IMR-90 (cell line): ENCODE measurements around the gene IQSEC1. TPM values are rescaled to one million over a fixed set of nuclear protein-coding genes. Genes with fewer than 3 reads are reported as not detected.

ENCODE experiments used
- ATAC-seq: fragments of 200-7000 bp; cut with Tn5 transposase; 2 replicates; pipeline ENCODE4 v1.9.1; 2020; ENCODE audit warnings: low read depth, mild to moderate bottlenecking, moderate library complexity
- BruUV-seq: library from RNA; stranded (reverse); fragments of 400-500 nt; replicated peaks from 2 replicates; lab custom pipeline; 2021; lab: Mats Ljungman, UMichigan
- CTCF ChIA-PET: fragments of 300-600 bp; formaldehyde crosslinking; extraction: SDS; loops from one replicate; lab custom pipeline; 2021; ENCODE audit warnings: antibody characterized with exemption; lab: Yijun Ruan, JAX
- POLR2A ChIA-PET: fragments of 300-600 bp; sonication (Branson Sonifier 250); formaldehyde crosslinking; loops from one replicate; lab custom pipeline; 2022; ENCODE audit warnings: antibody characterized with exemption; ENCODE audit not compliant: unreplicated experiment; lab: Charles Lee
- DNase-seq: peaks from one replicate; pipeline ENCODE4 v3.0.0; 2013
- H2AFZ ChIP-seq: replicated peaks from 2 replicates; pipeline ENCODE3; 2013; ENCODE audit warnings: low read length, mild to moderate bottlenecking; ENCODE audit not compliant: poor library complexity
- H2AK5ac ChIP-seq: 2 replicates; pipeline ENCODE4 v1.6.1; 2013; ENCODE audit warnings: low read depth, low read length, inconsistent platforms
- H2AK9ac ChIP-seq: replicated peaks from 2 replicates; pipeline ENCODE3; 2013; ENCODE audit warnings: mild to moderate bottlenecking, low read depth, low read length, moderate library complexity; ENCODE audit not compliant: poor library complexity
- H2BK120ac ChIP-seq: 2 replicates; pipeline ENCODE4 v1.6.1; 2013; ENCODE audit warnings: low read depth, low read length, inconsistent platforms
- H2BK15ac ChIP-seq: 3 replicates; pipeline ENCODE4 v1.6.1; 2013; ENCODE audit warnings: low read depth, low read length, inconsistent platforms
- H2BK20ac ChIP-seq: 2 replicates; pipeline ENCODE4 v1.6.1; 2013; ENCODE audit warnings: low read depth, mild to moderate bottlenecking, inconsistent platforms, low read length, moderate library complexity
- H2BK5ac ChIP-seq: 2 replicates; pipeline ENCODE4 v1.6.1; 2013; ENCODE audit warnings: mild to moderate bottlenecking, low read depth, low read length, inconsistent platforms; ENCODE audit not compliant: poor library complexity, severe bottlenecking
- H3K14ac ChIP-seq: replicated peaks from 2 replicates; pipeline ENCODE4 v1.6.1; 2013; ENCODE audit warnings: low read depth, low read length, inconsistent platforms
- H3K18ac ChIP-seq: 2 replicates; pipeline ENCODE4 v1.6.1; 2013; ENCODE audit warnings: low read depth, low read length, control low read depth
- H3K23ac ChIP-seq: 2 replicates; pipeline ENCODE4 v1.6.1; 2013; ENCODE audit warnings: low read depth, low read length, inconsistent platforms
- H3K27ac ChIP-seq: 2 replicates; pipeline ENCODE4 v1.5.1; 2013; ENCODE audit warnings: mild to moderate bottlenecking, control low read depth, low read length; ENCODE audit not compliant: insufficient read depth
- H3K27me3 ChIP-seq: 2 replicates; pipeline ENCODE4 v1.6.1; 2013; ENCODE audit warnings: low read length; ENCODE audit not compliant: control insufficient read depth, insufficient read depth
- H3K36me3 ChIP-seq: 2 replicates; pipeline ENCODE4 v1.6.1; 2013; ENCODE audit warnings: low read length, mixed read lengths; ENCODE audit not compliant: control insufficient read depth, insufficient read depth
- H3K4ac ChIP-seq: 2 replicates; pipeline ENCODE4 v1.6.1; 2013; ENCODE audit warnings: low read depth, low read length, inconsistent platforms
- H3K4me1 ChIP-seq: 2 replicates; pipeline ENCODE4 v1.6.1; 2013; ENCODE audit warnings: low read length, mixed read lengths; ENCODE audit not compliant: control insufficient read depth, insufficient read depth
- H3K4me2 ChIP-seq: 2 replicates; pipeline ENCODE4 v1.6.1; 2013; ENCODE audit warnings: low read depth, mild to moderate bottlenecking, control low read depth, low read length, moderate library complexity
- H3K4me3 ChIP-seq: 2 replicates; pipeline ENCODE4 v1.5.1; 2013; ENCODE audit warnings: low read depth, mild to moderate bottlenecking, control low read depth, low read length, moderate library complexity; ENCODE audit not compliant: insufficient read depth
- H3K56ac ChIP-seq: 2 replicates; pipeline ENCODE4 v1.6.1; 2013; ENCODE audit warnings: low read length, inconsistent platforms; ENCODE audit not compliant: insufficient read depth; ENCODE audit errors: extremely low read depth
- H3K79me1 ChIP-seq, 2 experiments: 2 replicates each; pipeline ENCODE4 v1.6.1; 2013; ENCODE audit warnings: low read length in 2 of 2, inconsistent platforms in 1 of 2, low read depth in 1 of 2
- H3K9ac ChIP-seq: 2 replicates; pipeline ENCODE4 v1.6.1; 2013; ENCODE audit warnings: low read depth, low read length, control low read depth
- H3K9me1 ChIP-seq: 2 replicates; pipeline ENCODE4 v1.6.1; 2013; ENCODE audit warnings: low read length, inconsistent platforms; ENCODE audit not compliant: insufficient read depth
- H3K9me3 ChIP-seq: 2 replicates; pipeline ENCODE4 v1.6.1; 2013; ENCODE audit warnings: low read length; ENCODE audit not compliant: control insufficient read depth, insufficient read depth
- H4K20me1 ChIP-seq: 2 replicates; pipeline ENCODE4 v1.6.1; 2013; ENCODE audit warnings: low read length, inconsistent platforms; ENCODE audit not compliant: insufficient read depth
- H4K5ac ChIP-seq: 2 replicates; pipeline ENCODE4 v1.6.1; 2013; ENCODE audit warnings: mild to moderate bottlenecking, low read depth, low read length, control low read depth
- H4K8ac ChIP-seq, 2 experiments: 2 replicates each; pipeline ENCODE4 v1.6.1; 2013; ENCODE audit warnings: low read depth in 2 of 2, low read length in 2 of 2, control low read depth in 1 of 2, inconsistent platforms in 1 of 2
- H4K91ac ChIP-seq: 2 replicates; pipeline ENCODE4 v1.6.1; 2013; ENCODE audit warnings: low read depth, low read length, inconsistent platforms; ENCODE audit not compliant: insufficient read depth
- CEBPB ChIP-seq: IDR thresholded peaks from 2 replicates; pipeline ENCODE4 v1.6.1; 2012; ENCODE audit warnings: low read depth, low read length, improper control_type of control experiment
- CHD1 ChIP-seq: IDR thresholded peaks from 2 replicates; pipeline ENCODE4 v1.6.1; 2012; ENCODE audit warnings: low read depth, low read length, improper control_type of control experiment
- MAFK ChIP-seq: IDR thresholded peaks from 2 replicates; pipeline ENCODE4 v1.6.1; 2012; ENCODE audit warnings: low read depth, low read length, improper control_type of control experiment
- POLR2A ChIP-seq: IDR thresholded peaks from 2 replicates; pipeline ENCODE4 v1.6.1; 2012; ENCODE audit warnings: mild to moderate bottlenecking, low read depth, low read length
- RCOR1 ChIP-seq: IDR thresholded peaks from 2 replicates; pipeline ENCODE4 v1.6.1; 2012; ENCODE audit warnings: mild to moderate bottlenecking, low read length, improper control_type of control experiment; ENCODE audit not compliant: insufficient replicate concordance
- RFX5 ChIP-seq: IDR thresholded peaks from 2 replicates; pipeline ENCODE4 v1.8.0; 2012; ENCODE audit warnings: low read depth, mild to moderate bottlenecking, low read length, moderate library complexity
- SMC3 ChIP-seq: fragments of 150-350 bp; IDR thresholded peaks from 2 replicates; pipeline ENCODE4 v1.6.1; 2016; ENCODE audit warnings: low read depth, mild to moderate bottlenecking, antibody characterized with exemption, low read length, moderate library complexity
- WGBS, 2 experiments: methylation state at CpG; one replicate each; pipeline versions ENCODE4 v1.1.5 to v1.1.7; 2013; ENCODE audit warnings: missing lambda C conversion rate in 2 of 2; ENCODE audit not compliant: insufficient read length in 1 of 2; ENCODE audit errors: extremely low coverage in 2 of 2; 5-methylcytosine and 5-hydroxymethylcytosine counted together
- dilution Hi-C: fragments of 300-500 bp; cut with HindIII; formaldehyde crosslinking; loops from one replicate; pipeline ENCODE4 v1.14.3; 2018; ENCODE audit warnings: low sequenced_read_pairs; ENCODE audit not compliant: unreplicated experiment
- in situ Hi-C: fragments of 300-500 bp; cut with MboI; formaldehyde crosslinking; loops from 3 replicates; pipeline ENCODE4 v1.14.3; 2019; ENCODE audit warnings: low sequenced_read_pairs, inconsistent platforms, mixed read lengths
- intact Hi-C: fragments of 100-400 bp; cut with micrococcal nuclease; formaldehyde crosslinking; loops from 2 replicates; pipeline ENCODE4 v1.10.0; 2022
- polyA plus RNA-seq, 3 experiments: library from polyadenylated mRNA; depleted of rRNA; stranded (reverse); fragments of >200 nt; gene quantifications; 2 replicates each; pipeline ENCODE4 v1.2.3, GENCODE V29; 2012; ENCODE audit warnings: low replicate concordance in 1 of 3
- total RNA-seq: library from RNA; depleted of rRNA; stranded (reverse); fragments of >200 nt; gene quantifications from 2 replicates; pipeline ENCODE4 v1.2.3, GENCODE V29; 2012
- TF ChIP-seq, protein P1 (sequence below): conservative IDR thresholded peaks from 2 replicates; pipeline ENCODE4 v1.5.1; 2012; ENCODE audit warnings: mild to moderate bottlenecking, low read depth, low read length, improper control_type of control experiment
- TF ChIP-seq, protein P2 (sequence below): fragments of 150-350 bp; IDR thresholded peaks from 2 replicates; pipeline ENCODE4 v1.6.1; 2017; ENCODE audit warnings: mild to moderate bottlenecking, antibody characterized with exemption, low read length, low read depth
- TF ChIP-seq, protein P3 (sequence below): fragments of 150-350 bp; IDR thresholded peaks from 2 replicates; pipeline ENCODE4 v1.6.1; 2016; ENCODE audit warnings: low read depth, mild to moderate bottlenecking, low read length, moderate library complexity, borderline replicate concordance

Gene IQSEC1
- total and polyA plus RNA-seq, 2 of the 4 experiments (the other 2 are of a cell fraction) = 5.9 to 11.9 TPM

DNA sequence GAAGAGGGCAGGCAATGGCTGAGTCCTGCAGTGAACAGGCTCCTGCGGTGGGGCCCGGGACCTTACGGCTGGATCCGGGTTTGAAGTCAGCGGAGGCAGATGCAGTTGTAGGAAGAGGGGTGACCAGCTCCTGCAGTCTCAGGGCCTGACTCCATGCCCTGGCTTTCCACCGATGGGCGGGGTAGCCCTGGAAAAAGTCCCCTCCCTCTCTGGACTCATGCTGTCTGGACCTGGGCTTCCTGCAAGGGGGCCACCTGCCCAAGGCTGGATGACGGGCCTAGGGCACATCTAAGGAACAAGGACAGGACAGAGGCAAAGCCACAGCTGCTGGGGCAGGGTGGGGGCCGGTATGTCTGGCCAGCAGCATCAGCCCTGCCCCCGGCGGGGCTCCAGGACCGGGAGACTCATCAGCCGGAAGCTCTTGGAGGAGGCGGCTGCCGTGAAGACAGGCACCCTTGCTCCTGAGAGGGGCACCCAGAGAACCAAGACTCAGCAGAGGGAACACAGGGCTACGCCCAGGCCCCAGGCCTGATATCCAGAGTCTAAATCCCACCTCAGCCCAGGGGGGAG lies 12.8 kb downstream of the IQSEC1 start:
- H3K9me3 ChIP-seq = no peaks in the 10 kb centered on the region
- no peaks in the 10 kb centered on the region for H4K20me1 ChIP-seq
- no peak overlapping the region for H3K9ac ChIP-seq
- CTCF ChIA-PET = no interaction called here
- no peak overlapping the region for H4K8ac ChIP-seq
- H4K91ac ChIP-seq = no peak overlapping the region
- no peak overlapping the region for H3K56ac ChIP-seq
- peaks cover 48% of the 10 kb centered on the region; the same call in 1 of the 2 replicates for H3K27me3 ChIP-seq
- H4K5ac ChIP-seq = no peak overlapping the region
- DNase-seq (no peak), ATAC-seq (no peak)
- no TSS peak for BruUV-seq
- no peak overlapping the region for H2BK120ac ChIP-seq
- no peak overlapping the region for H3K4ac ChIP-seq
- no peak overlapping the region for H3K14ac ChIP-seq
- H2AFZ ChIP-seq = no peak overlapping the region
- 86% methylated on average over 1 of the region's 16 CpGs; no CpG with 5 or more reads in 1 of the 2 experiments for WGBS, 2 experiments
- H3K23ac ChIP-seq = no peak overlapping the region
- dilution Hi-C loops (no loop called here), intact Hi-C loops (no loop called here), in situ Hi-C loops (no loop called here)
- no peaks in the 10 kb centered on the region for H3K4me1 ChIP-seq
- H3K9me1 ChIP-seq = no peaks in the 10 kb centered on the region
- no peak overlapping the region for H3K4me2 ChIP-seq
- POLR2A ChIA-PET = no interaction called here
- no peak overlapping the region for H2AK5ac ChIP-seq
- no peak overlapping the region for H2BK5ac ChIP-seq
- no peaks in the 10 kb centered on the region for H3K36me3 ChIP-seq
- TF ChIP-seq, protein P1, sequence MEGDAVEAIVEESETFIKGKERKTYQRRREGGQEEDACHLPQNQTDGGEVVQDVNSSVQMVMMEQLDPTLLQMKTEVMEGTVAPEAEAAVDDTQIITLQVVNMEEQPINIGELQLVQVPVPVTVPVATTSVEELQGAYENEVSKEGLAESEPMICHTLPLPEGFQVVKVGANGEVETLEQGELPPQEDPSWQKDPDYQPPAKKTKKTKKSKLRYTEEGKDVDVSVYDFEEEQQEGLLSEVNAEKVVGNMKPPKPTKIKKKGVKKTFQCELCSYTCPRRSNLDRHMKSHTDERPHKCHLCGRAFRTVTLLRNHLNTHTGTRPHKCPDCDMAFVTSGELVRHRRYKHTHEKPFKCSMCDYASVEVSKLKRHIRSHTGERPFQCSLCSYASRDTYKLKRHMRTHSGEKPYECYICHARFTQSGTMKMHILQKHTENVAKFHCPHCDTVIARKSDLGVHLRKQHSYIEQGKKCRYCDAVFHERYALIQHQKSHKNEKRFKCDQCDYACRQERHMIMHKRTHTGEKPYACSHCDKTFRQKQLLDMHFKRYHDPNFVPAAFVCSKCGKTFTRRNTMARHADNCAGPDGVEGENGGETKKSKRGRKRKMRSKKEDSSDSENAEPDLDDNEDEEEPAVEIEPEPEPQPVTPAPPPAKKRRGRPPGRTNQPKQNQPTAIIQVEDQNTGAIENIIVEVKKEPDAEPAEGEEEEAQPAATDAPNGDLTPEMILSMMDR = no peak
- TF ChIP-seq SMC3 (no peak), POLR2A (no peak), CEBPB (no peak), RFX5 (no peak), CHD1 (no peak), RCOR1 (no peak), MAFK (no peak)
- TF ChIP-seq, protein P2, sequence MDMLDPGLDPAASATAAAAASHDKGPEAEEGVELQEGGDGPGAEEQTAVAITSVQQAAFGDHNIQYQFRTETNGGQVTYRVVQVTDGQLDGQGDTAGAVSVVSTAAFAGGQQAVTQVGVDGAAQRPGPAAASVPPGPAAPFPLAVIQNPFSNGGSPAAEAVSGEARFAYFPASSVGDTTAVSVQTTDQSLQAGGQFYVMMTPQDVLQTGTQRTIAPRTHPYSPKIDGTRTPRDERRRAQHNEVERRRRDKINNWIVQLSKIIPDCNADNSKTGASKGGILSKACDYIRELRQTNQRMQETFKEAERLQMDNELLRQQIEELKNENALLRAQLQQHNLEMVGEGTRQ = no peak
- TF ChIP-seq, protein P3, sequence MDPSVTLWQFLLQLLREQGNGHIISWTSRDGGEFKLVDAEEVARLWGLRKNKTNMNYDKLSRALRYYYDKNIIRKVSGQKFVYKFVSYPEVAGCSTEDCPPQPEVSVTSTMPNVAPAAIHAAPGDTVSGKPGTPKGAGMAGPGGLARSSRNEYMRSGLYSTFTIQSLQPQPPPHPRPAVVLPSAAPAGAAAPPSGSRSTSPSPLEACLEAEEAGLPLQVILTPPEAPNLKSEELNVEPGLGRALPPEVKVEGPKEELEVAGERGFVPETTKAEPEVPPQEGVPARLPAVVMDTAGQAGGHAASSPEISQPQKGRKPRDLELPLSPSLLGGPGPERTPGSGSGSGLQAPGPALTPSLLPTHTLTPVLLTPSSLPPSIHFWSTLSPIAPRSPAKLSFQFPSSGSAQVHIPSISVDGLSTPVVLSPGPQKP = no peak
- H3K79me1 ChIP-seq = no peaks in the 10 kb centered on the region
- H3K4me3 ChIP-seq = no peak overlapping the region
- no peak overlapping the region for H2BK15ac ChIP-seq
- H3K18ac ChIP-seq = no peak overlapping the region
- H2BK20ac ChIP-seq = no peak overlapping the region
- H2AK9ac ChIP-seq = no peak overlapping the region
- no peak overlapping the region for H3K27ac ChIP-seq
